NB4 (cell line): ENCODE measurements around the gene NAT8L.

Experiments
- DNase-seq: peaks from one replicate; pipeline ENCODE4 v3.0.0; 2010; ENCODE audit warnings: low read depth
- H3K4me3 ChIP-seq: one replicate; pipeline ENCODE4 v1.5.1; 2011; ENCODE audit warnings: mild to moderate bottlenecking, low read depth, low read length, moderate library complexity
- CTCF ChIP-seq: IDR thresholded peaks from one replicate; pipeline ENCODE4 v1.5.1; 2012; ENCODE audit warnings: low read depth, low read length
- MAX ChIP-seq: IDR thresholded peaks from 2 replicates; pipeline ENCODE4 v1.6.1; 2011; ENCODE audit warnings: low read depth, low read length
- MYC ChIP-seq: IDR thresholded peaks from 2 replicates; pipeline ENCODE4 v1.6.1; 2011; ENCODE audit warnings: low read depth, low read length
- POLR2A ChIP-seq: IDR thresholded peaks from 2 replicates; pipeline ENCODE4 v1.6.1; 2011; ENCODE audit warnings: mild to moderate bottlenecking; ENCODE audit not compliant: insufficient read length; ENCODE audit errors: extremely low read depth

The NAT8L gene

GRCh38 chr4:2054217-2054616 lies 4.9 kb upstream of the NAT8L start:
- TF ChIP-seq POLR2A, result no peak
- DNase-seq, result no peak
- no peak overlapping the region for H3K4me3 ChIP-seq

GRCh38 chr4:2057382-2058065 lies 1.6 kb upstream of the NAT8L start:
- H3K4me3 ChIP-seq, result no peak overlapping the region
- DNase-seq, result no peak
- TF ChIP-seq MAX (no peak), MYC (no peak), CTCF (no peak), POLR2A (no peak)

- peak; percentile 60 for DNase-seq
- no peak overlapping the region for H3K4me3 ChIP-seq
- no peak for TF ChIP-seq CTCF
Observed at GRCh38 chr4:2058264-2059045, 672 bp upstream of the NAT8L start.

- peak; percentile 81 for DNase-seq
- peak overlapping the region; percentile 36 for H3K4me3 ChIP-seq
- TF ChIP-seq MAX, result peak; percentile 0; the same call in 1 of the 2 replicates
- TF ChIP-seq CTCF, result no peak
- no peak for TF ChIP-seq POLR2A
- TF ChIP-seq MYC, result peak; percentile 28; the same call in 1 of the 2 replicates
Observed at GRCh38 chr4:2059726-2060602, 837 bp downstream of the NAT8L start.

GRCh38 chr4:2060611-2061185 lies 1.6 kb downstream of the NAT8L start:
- H3K4me3 ChIP-seq, result peak overlapping the region; percentile 32
- TF ChIP-seq POLR2A (no peak), MYC (no peak), CTCF (no peak), MAX (no peak)
- DNase-seq, result no peak
